ENCODE measurements around the gene CIDEB.
A peak's percentile ranks its signal among the peaks of the same experiment; 100 is the strongest.

The CIDEB gene

GRCh38 chr14:24304019-24304387 is 3.8 kb downstream of the CIDEB start:
- Mint-ChIP-seq H3K27me3 (no peaks in the 10 kb centered on the region), H3K36me3 (ENCODE audit: insufficient read depth) (peaks cover 52% of the 10 kb centered on the region), H3K27ac (ENCODE audit: low read depth) (no peak overlapping the region), H3K9me3 (no peaks in the 10 kb centered on the region), H3K4me1 (peaks cover 45% of the 10 kb centered on the region), H3K4me3 (no peak overlapping the region)
- ATAC-seq (replicated peaks; ENCODE audit: extremely low read depth, poor library complexity, severe bottlenecking) (no peak), DNase-seq (ENCODE audit: low spot score in 2 of 2) (no peak)

GRCh38 chr14:24300326-24300980 is 7.3 kb downstream of the CIDEB start:
- ATAC-seq (replicated peaks; ENCODE audit: extremely low read depth, poor library complexity, severe bottlenecking) (no peak), DNase-seq (ENCODE audit: low spot score in 2 of 2) (no peak)
- no peaks in the 10 kb centered on the region for H3K27me3 Mint-ChIP-seq
- peak overlapping the region; percentile 92 for H3K27ac Mint-ChIP-seq (ENCODE audit: low read depth)
- H3K36me3 Mint-ChIP-seq (ENCODE audit: insufficient read depth), result peaks cover 50% of the 10 kb centered on the region
- no peaks in the 10 kb centered on the region for H3K9me3 Mint-ChIP-seq
- H3K4me1 Mint-ChIP-seq, result peaks cover 50% of the 10 kb centered on the region
- peak overlapping the region; percentile 90 for H3K4me3 Mint-ChIP-seq

GRCh38 chr14:24299255-24300191 is 8.3 kb downstream of the CIDEB start, which contains the start of the genes DHRS1 and NOP9:
Gene DHRS1, minus strand, starts transcription at chr14:24299780. Its CDS starts 674 bp downstream, at chr14:24299106.
Gene NOP9, plus strand, starts transcription at chr14:24299850. Its CDS starts 105 bp downstream, at chr14:24299955.
- H3K36me3 Mint-ChIP-seq (ENCODE audit: insufficient read depth), result peaks cover 45% of the 10 kb centered on the region
- peaks cover 41% of the 10 kb centered on the region for H3K4me1 Mint-ChIP-seq
- H3K4me3 Mint-ChIP-seq, result peak within 1 kb of the TSS; percentile 90
- H3K27ac Mint-ChIP-seq (ENCODE audit: low read depth), result peak within 1 kb of the TSS; percentile 92
- ATAC-seq (replicated peaks; ENCODE audit: extremely low read depth, poor library complexity, severe bottlenecking) (peak; percentile 82), DNase-seq (ENCODE audit: low spot score in 2 of 2) (peak; percentile 90 to 92)
- no peaks in the 10 kb centered on the region for H3K27me3 Mint-ChIP-seq
- H3K9me3 Mint-ChIP-seq, result no peaks in the 10 kb centered on the region

GRCh38 chr14:24298892-24299254 is 8.9 kb downstream of the CIDEB start:
- DNase-seq (ENCODE audit: low spot score in 2 of 2) (no peak), ATAC-seq (replicated peaks; ENCODE audit: extremely low read depth, poor library complexity, severe bottlenecking) (no peak)
- H3K9me3 Mint-ChIP-seq, result no peaks in the 10 kb centered on the region
- peak overlapping the region; percentile 90 for H3K4me3 Mint-ChIP-seq
- peaks cover 41% of the 10 kb centered on the region for H3K4me1 Mint-ChIP-seq
- no peaks in the 10 kb centered on the region for H3K27me3 Mint-ChIP-seq
- peak overlapping the region; percentile 92 for H3K27ac Mint-ChIP-seq (ENCODE audit: low read depth)
- H3K36me3 Mint-ChIP-seq (ENCODE audit: insufficient read depth), result peaks cover 41% of the 10 kb centered on the region

GRCh38 chr14:24297190-24297964 is 10.4 kb downstream of the CIDEB start:
- DNase-seq (ENCODE audit: low spot score in 2 of 2) (no peak), ATAC-seq (replicated peaks; ENCODE audit: extremely low read depth, poor library complexity, severe bottlenecking) (no peak)
- H3K27ac Mint-ChIP-seq (ENCODE audit: low read depth), result peak overlapping the region; percentile 75
- no peak overlapping the region for H3K4me3 Mint-ChIP-seq
- H3K36me3 Mint-ChIP-seq (ENCODE audit: insufficient read depth), result peaks cover 32% of the 10 kb centered on the region
- H3K9me3 Mint-ChIP-seq, result no peaks in the 10 kb centered on the region
- H3K4me1 Mint-ChIP-seq, result peaks cover 41% of the 10 kb centered on the region
- H3K27me3 Mint-ChIP-seq, result no peaks in the 10 kb centered on the region

GRCh38 chr14:24296341-24297157 is 11.2 kb downstream of the CIDEB start:
- peaks cover 41% of the 10 kb centered on the region for H3K4me1 Mint-ChIP-seq
- peaks cover 29% of the 10 kb centered on the region for H3K36me3 Mint-ChIP-seq (ENCODE audit: insufficient read depth)
- peak; percentile 48 to 64 for DNase-seq (ENCODE audit: low spot score in 2 of 2)

GRCh38 chr14:24293525-24293924 is 14.3 kb downstream of the CIDEB start:
- Mint-ChIP-seq H3K4me3 (no peak overlapping the region), H3K36me3 (ENCODE audit: insufficient read depth) (peaks cover 21% of the 10 kb centered on the region), H3K4me1 (peaks cover 19% of the 10 kb centered on the region), H3K9me3 (no peaks in the 10 kb centered on the region), H3K27me3 (no peaks in the 10 kb centered on the region), H3K27ac (ENCODE audit: low read depth) (no peak overlapping the region)
- ATAC-seq (replicated peaks; ENCODE audit: extremely low read depth, poor library complexity, severe bottlenecking) (no peak), DNase-seq (ENCODE audit: low spot score in 2 of 2) (no peak)

More at GRCh38 chr14:24296341-24297157, 11.2 kb downstream of the CIDEB start:
- no peak overlapping the region for H3K4me3 Mint-ChIP-seq
- peak overlapping the region; percentile 75 for H3K27ac Mint-ChIP-seq (ENCODE audit: low read depth)
- no peaks in the 10 kb centered on the region for H3K9me3 Mint-ChIP-seq
- H3K27me3 Mint-ChIP-seq, result no peaks in the 10 kb centered on the region
- peak; percentile 61 for ATAC-seq (replicated peaks; ENCODE audit: extremely low read depth, poor library complexity, severe bottlenecking)

GRCh38 chr14:24292118-24292807 is 15.5 kb downstream of the CIDEB start:
- Mint-ChIP-seq H3K36me3 (ENCODE audit: insufficient read depth) (peaks cover 20% of the 10 kb centered on the region), H3K27ac (ENCODE audit: low read depth) (no peak overlapping the region), H3K27me3 (no peaks in the 10 kb centered on the region), H3K4me3 (no peak overlapping the region), H3K4me1 (peaks cover 11% of the 10 kb centered on the region), H3K9me3 (no peaks in the 10 kb centered on the region)
- DNase-seq (ENCODE audit: low spot score in 2 of 2) (no peak), ATAC-seq (replicated peaks; ENCODE audit: extremely low read depth, poor library complexity, severe bottlenecking) (no peak)

- Mint-ChIP-seq H3K27ac (ENCODE audit: low read depth) (no peak overlapping the region), H3K27me3 (no peaks in the 10 kb centered on the region), H3K4me1 (peaks cover 4% of the 10 kb centered on the region), H3K4me3 (no peak overlapping the region), H3K36me3 (ENCODE audit: insufficient read depth) (peaks cover 20% of the 10 kb centered on the region), H3K9me3 (no peaks in the 10 kb centered on the region)
- DNase-seq (ENCODE audit: low spot score in 2 of 2) (no peak), ATAC-seq (replicated peaks; ENCODE audit: extremely low read depth, poor library complexity, severe bottlenecking) (no peak)
These were observed 16.2 kb downstream of the CIDEB start for GRCh38 chr14:24291446-24292117.

- no peaks in the 10 kb centered on the region for H3K27me3 Mint-ChIP-seq
- H3K27ac Mint-ChIP-seq (ENCODE audit: low read depth), result no peak overlapping the region
- ATAC-seq (replicated peaks; ENCODE audit: extremely low read depth, poor library complexity, severe bottlenecking) (no peak), DNase-seq (ENCODE audit: low spot score in 2 of 2) (no peak)
- no peaks in the 10 kb centered on the region for H3K4me1 Mint-ChIP-seq
- peaks cover 18% of the 10 kb centered on the region for H3K36me3 Mint-ChIP-seq (ENCODE audit: insufficient read depth)
- no peak overlapping the region for H3K4me3 Mint-ChIP-seq
- no peaks in the 10 kb centered on the region for H3K9me3 Mint-ChIP-seq
These were observed 17.0 kb downstream of the CIDEB start for GRCh38 chr14:24290746-24291145.

GRCh38 chr14:24289649-24290280 is 18.0 kb downstream of the CIDEB start:
- no peaks in the 10 kb centered on the region for H3K9me3 Mint-ChIP-seq
- no peaks in the 10 kb centered on the region for H3K4me1 Mint-ChIP-seq
- H3K27ac Mint-ChIP-seq (ENCODE audit: low read depth), result no peak overlapping the region
- ATAC-seq (replicated peaks; ENCODE audit: extremely low read depth, poor library complexity, severe bottlenecking) (no peak), DNase-seq (ENCODE audit: low spot score in 2 of 2) (no peak)
- H3K27me3 Mint-ChIP-seq, result no peaks in the 10 kb centered on the region
- no peak overlapping the region for H3K4me3 Mint-ChIP-seq
- H3K36me3 Mint-ChIP-seq (ENCODE audit: insufficient read depth), result peaks cover 13% of the 10 kb centered on the region
